NCI-H2196 treated with DMSO at 0.1 percent for 48 hours (cell line): Measurements from ENCODE around the gene IRF3.

ENCODE experiments used
- DNase-seq: peaks from one replicate; lab custom pipeline; 2025; ENCODE audit not compliant: unreplicated experiment; lab: John Stamatoyannopoulos, UW

The IRF3 gene

DNA sequence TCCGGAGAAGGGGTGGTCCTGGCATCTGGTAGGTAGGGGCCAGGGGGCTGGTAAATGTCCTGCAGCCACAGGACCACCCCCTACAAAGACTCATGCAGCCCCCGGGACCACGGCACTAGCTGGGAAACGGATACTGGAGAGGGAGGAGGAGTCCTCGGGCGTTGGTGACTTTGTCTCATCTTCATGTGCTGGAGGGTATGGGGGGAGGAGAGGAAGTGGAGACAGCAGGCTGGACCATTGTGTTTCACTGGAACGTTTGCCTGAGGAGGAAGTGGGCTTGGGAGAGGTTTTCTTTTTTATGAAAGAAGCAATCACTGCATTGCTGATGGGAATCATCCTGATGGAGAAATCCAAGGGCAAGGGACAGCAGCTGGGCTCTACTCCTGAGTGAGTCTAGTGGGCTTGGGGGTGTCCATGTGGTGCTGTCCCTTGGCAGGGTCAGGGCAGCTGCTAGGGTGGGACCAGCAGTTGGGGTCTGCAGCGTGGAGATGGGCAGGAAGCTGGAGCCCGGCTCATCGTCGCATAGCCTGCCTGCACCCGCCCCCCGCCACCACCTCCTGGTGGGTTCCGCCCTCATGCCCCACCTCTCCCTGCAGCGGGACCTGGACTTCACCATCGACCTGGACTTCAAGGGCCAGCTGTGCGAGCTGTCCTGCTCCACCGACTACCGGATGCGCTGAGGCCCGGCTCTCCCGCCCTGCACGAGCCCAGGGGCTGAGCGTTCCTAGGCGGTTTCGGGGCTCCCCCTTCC is 22.1 kb upstream of the IRF3 start:
- no peak for DNase-seq

GRCh38 chr19:49687150-49687549 is 21.5 kb upstream of the IRF3 start:
- DNase-seq, result no peak

DNA sequence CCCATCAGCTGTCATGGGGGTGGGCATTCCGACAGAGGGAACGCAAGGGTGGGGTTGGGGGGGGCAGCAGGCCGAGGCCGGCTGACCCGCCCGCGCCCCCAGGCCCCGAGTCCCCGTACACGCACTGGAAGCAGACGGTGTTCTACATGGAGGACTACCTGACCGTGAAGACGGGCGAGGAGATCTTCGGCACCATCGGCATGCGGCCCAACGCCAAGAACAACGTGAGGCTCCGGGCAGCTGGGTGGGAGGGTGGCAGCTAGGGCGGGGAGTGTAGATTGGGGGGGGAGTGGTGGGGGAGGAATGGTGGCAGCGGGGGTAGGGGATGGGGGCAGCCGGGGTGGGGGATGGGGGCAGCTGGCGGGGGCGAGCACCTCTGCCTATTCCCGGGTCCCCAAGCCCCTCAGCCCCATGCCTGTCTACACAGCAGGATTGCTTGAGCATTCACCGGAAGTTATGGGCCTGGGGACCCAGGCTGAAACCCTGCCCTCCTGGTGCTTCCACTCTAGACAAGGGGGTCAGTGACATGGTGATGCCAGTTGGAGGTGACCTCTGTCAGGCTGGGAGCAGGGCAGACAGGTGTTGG is 20.9 kb upstream of the IRF3 start:
- no peak for DNase-seq

DNA sequence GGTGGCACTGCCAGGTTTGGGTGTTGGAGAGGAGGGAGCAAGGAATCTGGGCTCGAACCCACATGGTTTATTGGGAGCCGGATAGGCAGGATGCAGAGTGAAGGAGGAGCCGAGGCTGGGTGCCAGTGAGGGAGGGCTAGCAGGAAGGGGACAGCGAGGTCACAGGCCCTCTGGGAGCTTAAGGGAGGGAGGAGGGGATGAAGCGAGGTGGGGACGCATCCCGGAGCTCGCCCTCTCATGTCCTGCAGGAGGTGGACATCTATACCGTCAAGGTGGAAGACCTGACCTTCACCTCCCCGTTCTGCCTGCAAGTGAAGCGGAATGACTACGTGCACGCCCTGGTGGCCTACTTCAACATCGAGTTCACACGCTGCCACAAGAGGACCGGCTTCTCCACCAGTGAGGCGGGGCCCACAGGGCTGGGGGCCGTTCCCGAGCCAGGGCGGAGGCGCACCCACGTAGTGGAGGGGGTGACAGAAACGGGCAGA is 20.2 kb upstream of the IRF3 start:
- no peak for DNase-seq

GRCh38 chr19:49684983-49685553 is 19.4 kb upstream of the IRF3 start:
- DNase-seq, result no peak

DNA sequence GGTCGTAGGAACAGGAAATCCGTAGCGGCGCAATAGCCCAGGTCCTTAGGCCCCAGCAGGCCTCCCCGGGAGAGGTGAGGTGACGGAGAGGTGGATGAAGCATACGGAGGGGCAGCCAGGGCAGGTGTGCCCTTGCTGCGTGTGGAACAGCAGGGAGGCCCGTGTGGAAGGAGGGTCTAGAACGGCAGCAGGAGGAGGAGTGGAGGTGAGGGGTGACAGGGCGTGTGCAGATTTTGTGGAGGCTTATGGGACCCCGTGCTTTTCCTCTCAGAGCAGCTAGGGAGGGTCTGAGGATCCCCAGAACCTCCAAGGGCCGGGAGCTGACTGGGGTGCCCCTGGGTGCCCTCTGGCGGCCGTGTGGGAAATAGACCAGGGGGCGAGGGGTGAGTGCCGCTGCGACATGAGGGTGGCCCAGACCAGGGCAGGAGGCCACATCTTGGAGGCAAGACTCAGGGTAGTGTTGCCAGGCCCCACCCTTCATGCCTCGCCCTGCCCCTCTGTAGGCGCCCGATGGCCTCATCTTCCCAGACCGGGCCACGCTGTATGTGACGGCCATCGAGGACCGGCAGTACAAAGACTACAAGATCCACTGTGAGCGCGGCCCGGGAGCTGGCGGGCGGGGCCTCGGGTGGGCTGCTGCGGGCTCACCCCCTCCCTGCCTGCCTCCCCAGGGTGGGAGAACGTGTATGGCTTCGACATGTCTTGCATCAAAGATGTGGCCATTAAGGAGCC is 18.8 kb upstream of the IRF3 start:
- DNase-seq, result no peak

DNA sequence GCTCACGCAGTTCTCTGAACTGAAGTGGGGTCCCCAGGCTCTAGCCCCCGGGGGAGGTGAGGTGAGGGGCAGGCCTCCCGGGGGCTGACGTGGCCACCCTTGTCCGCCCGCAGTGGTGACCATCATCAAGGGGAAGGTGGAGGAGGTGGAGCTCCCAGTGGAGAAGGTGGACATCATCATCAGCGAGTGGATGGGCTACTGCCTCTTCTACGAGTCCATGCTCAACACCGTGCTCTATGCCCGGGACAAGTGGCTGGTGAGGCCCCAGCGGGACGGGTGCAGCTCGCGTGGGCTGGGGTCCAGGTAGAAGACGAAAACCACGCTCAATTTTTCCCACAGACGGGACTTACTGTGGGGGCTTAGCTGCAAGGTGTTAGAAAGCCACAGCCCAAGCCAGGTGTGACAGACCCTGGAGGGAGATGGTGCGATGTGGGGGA is 18.2 kb upstream of the IRF3 start:
- no peak for DNase-seq

DNA sequence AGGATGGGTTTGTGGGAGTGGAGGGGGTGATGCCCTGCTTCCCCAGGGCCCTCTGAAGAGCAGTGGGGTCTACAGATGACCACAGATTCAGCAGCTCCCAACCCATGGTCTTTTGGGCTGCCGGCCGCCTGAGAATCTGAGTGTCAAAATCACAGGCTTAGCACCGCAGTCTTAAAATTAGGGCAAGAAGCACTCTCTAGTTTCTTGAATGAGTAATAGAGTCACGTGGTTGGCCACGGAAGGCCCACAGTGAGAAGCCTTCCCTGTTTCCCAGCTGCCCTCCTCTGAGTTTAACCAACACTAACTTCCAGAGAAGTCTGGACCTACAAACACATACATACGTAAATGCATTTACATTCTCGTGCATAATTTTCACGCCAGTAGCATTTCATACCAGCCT is 16.6 kb upstream of the IRF3 start:
- DNase-seq, result no peak

DNA sequence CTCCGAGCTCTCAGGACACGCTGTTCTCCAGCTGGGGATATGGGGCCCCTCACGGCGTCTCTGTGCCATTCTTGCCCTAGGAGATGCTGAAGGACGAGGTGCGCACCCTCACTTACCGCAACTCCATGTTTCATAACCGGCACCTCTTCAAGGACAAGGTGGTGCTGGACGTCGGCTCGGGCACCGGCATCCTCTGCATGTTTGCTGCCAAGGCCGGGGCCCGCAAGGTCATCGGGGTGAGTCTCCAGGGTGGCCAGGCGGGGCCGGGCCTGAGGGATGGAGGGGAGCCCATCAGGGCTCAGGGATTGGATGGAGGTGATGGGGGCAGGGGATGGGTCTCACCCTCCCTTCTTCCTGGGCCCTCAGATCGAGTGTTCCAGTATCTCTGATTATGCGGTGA is 16.2 kb upstream of the IRF3 start:
- DNase-seq, result no peak

DNA sequence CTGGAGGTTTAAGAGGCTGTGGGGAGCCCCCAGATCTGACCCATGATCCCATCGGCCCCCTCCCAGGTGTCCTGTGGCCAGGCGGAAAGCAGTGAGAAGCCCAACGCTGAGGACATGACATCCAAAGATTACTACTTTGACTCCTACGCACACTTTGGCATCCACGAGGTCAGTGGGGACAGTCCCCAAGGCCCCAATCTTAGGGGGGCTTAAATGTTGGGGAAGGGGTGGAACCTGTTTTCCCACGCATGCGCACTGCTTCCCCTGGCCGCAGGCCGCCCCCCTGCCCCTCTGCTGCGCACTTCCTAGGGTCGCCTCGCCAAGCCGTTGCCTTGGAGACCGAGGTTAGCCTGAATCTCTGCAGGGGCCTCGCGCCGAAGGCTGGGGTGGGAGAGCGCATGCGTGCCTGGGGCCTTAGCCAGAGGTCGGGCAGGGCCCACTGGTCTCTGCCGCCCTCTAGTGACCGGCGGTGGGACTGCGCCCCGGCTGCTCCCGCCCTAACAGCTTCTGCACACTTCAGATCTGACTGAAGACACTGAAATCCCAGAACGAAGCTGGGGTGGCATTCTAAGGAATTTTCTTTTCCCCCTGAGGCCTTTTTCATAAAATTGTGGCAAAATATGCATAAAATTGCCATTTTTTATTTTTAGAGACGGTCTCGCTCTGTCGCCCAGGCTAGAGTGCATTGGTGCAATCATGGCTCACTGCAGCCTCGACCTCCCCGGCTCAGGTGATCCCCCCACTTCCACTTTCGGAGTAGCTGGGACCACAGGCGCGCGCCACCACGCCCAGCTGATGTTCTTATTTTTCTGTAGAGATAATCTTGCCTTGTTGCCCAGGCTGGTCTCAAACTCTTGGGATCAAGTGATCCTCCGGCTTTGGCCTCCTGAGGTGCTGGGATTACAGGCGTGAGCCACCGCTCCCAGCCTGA is 15.0 kb upstream of the IRF3 start:
- peak; percentile 69 for DNase-seq

DNA sequence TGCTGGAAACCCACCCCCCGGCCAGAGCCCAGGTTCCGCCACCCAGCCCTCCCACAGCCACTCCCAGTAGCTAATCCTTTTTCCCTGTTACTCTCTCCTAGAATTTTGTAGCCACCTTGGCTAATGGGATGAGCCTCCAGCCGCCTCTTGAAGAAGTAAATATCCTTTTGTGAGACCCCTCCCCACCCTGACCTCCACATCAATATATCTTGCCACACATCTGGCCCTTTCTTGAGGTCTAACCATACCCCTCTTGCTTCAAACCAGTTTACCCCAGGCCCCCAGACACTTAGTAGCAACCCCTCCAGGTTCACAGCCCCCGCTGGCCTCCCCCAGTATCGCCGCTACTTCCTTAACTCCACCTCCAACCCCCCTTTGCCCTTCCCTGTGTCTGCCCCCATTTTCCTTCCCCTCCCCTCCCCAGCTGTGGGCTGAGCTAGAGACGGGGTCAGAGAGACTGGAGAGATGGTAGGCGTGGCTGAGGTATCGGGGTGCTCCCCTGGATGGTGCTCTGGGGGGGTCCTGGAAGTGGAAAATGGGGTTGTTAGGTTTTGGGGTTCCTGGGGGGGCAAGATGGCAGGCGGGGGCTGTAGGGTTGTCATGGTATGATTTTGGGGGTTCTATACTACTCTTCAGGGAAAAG is 14.2 kb upstream of the IRF3 start:
- DNase-seq, result no peak

DNA sequence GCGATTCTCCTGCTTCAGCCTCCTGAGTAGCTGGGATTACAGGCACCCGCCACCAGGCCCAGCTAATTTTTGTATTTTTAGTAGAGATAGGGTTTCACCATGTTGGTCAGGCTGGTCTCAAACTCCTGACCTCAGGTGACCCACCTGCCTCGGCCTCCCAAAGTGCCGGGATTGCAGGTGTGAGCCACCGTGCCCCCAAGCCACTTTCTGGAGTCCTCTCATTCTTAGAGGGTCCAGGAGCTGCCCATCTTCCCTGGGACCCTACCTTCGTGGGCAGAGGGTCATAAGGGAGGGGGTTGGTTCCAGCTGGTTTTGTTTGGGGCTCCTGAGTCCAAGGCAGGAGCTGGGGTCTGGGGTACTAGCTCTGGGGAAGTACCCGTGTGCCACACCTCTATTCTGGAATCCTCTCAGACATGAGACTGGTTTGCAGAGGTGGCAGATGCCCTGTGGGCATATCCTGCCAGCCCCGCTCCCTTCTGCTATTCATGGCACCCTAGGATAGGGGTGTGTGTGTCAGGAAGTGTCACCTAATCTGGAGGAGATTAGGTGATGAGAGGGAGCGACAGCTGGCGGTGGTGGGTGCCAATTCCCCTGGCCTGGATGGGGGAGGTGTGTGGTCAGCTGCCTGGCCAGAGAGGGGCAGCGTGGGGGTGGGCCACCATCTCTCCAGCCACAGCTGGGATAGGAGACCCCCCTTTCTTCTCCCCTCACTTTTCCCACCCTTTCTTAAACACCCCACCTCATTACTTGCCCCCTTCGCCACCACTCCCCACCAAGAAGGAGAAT is 13.5 kb upstream of the IRF3 start:
- no peak for DNase-seq

GRCh38 chr19:49677901-49678674 is 12.4 kb upstream of the IRF3 start:
- DNase-seq, result no peak

DNA sequence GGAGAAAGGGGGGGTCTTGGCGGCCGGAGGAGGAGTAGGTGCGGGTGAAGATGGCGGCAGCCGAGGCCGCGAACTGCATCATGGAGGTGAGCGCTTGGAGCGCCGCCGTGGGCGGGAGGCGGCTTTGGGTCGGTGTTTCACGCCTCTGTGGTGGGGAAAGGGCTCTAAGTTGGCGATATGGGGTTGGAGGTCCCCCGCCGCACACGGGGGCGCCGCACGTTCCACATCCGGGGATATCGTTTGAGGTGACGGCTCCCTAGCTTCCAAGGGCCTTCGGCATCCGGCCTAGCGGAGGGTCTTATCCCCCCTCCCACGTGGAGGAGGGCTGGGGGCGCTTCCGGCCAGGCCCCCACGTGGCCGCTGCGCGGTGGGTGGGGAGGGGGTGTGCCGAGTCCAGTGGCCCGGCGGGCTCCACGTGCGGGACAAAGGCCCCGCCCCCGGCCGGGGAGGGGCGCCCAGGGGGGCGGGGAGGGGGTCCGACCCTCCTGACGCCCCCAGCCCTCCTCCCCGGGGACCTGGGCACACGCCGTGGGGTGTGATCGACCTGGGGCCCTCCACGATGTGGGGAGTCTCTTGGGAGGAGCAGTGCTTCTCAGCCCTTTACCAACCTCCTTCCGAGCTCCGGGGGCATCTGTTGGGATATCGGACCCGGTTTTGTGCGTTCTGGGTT is 11.7 kb upstream of the IRF3 start, which contains the start of gene PRMT1:
PRMT1 (plus strand) TSS at position 41 of the 670 bp plus-strand sequence; CDS start at position 51, 10 bp downstream.
- DNase-seq, result no peak

DNA sequence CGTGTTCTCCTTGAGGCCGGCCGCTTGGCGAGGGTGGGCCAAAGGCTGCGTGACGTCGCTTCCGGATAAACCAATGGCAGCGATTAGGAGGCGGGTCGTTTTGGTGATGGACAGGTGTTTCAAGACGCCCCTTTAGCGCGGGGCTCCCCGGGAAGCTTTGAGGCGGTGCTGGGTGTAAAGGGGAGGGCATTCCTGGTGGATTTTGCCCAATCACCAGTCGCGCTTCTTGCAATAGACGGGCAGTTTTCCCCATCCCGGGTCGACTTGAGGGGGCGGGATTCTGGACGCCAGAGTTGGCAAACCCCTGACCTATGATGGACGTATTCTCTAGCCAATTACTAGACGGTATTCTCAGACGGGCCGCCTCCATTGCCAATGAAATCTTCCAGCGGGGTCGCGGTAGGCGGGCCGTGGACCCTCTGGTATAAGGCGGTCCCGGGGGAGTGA is 11.2 kb upstream of the IRF3 start:
- DNase-seq, result peak; percentile 100

GRCh38 chr19:49676136-49676783 is 10.6 kb upstream of the IRF3 start:
- DNase-seq, result peak; percentile 89
